ENCODE results near the gene ZNF585A. TPM values are rescaled to one million over a fixed set of nuclear protein-coding genes. Genes with fewer than 3 reads are reported as not detected.
A peak's percentile ranks its signal among the peaks of the same experiment; 100 is the strongest.
"Not testable (repeated sequence)": the region's sequence is repeated elsewhere in the genome, so short reads cannot be mapped to it uniquely, and the experiment has no call there.

ZNF585A gene
- total RNA-seq, 1 donor from 2014 or later = 10.2 TPM

DNA sequence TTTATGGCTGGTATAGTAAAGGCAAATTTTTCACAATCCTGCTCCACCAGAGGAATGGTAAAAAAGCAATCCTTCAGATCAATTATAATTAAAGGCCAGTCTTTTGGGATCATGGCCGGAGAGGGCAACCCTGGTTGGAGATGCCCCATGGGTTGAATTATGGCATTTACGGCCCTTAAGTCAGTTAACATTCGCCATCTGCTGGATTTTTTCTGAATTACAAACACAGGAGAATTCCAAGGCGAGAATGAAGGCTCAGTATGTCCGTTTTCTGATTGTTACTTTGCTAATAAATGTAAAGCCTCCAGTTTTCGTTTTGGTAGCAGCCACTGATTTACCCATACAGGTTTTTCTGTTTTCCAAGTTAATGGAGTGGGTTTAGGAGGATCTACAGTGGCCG is 60.7 kb downstream of the ZNF585A start:
- not testable (repeated sequence) for DNase-seq (ENCODE audit: low read depth, low spot score); H3K27ac Mint-ChIP-seq (ENCODE audit: unreplicated experiment); H3K4me1 Mint-ChIP-seq; H3K4me3 Mint-ChIP-seq; H3K27me3 Mint-ChIP-seq (ENCODE audit: low read depth)
- TF ChIP-seq, protein P1, sequence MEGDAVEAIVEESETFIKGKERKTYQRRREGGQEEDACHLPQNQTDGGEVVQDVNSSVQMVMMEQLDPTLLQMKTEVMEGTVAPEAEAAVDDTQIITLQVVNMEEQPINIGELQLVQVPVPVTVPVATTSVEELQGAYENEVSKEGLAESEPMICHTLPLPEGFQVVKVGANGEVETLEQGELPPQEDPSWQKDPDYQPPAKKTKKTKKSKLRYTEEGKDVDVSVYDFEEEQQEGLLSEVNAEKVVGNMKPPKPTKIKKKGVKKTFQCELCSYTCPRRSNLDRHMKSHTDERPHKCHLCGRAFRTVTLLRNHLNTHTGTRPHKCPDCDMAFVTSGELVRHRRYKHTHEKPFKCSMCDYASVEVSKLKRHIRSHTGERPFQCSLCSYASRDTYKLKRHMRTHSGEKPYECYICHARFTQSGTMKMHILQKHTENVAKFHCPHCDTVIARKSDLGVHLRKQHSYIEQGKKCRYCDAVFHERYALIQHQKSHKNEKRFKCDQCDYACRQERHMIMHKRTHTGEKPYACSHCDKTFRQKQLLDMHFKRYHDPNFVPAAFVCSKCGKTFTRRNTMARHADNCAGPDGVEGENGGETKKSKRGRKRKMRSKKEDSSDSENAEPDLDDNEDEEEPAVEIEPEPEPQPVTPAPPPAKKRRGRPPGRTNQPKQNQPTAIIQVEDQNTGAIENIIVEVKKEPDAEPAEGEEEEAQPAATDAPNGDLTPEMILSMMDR (conservative IDR thresholded peaks at IDR 0.05) = peak; percentile 32
- peaks cover 43% of the 10 kb centered on the region for H3K9me3 Mint-ChIP-seq
- peaks cover 95% of the 10 kb centered on the region for H3K36me3 Mint-ChIP-seq (ENCODE audit: low read depth)

DNA sequence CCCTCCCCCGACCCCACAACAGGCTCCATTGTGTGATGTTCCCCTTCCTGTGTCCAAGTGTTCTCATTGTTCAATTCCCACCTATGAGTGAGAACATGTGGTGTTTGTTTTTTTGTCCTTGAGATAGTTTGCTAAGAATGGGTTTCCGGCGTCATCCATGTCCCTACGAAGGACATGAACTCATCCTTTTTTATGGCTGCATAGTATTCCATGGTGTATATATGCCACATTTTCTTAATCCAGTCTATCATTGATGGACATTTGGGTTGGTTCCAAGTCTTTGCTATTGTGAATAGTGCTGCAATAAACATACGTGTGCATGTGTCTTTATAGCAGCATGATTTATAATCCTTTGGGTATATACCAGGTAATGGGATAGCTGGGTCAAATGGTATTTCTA is 68.4 kb downstream of the ZNF585A start:
- not testable (repeated sequence) for H3K27me3 Mint-ChIP-seq (ENCODE audit: low read depth); DNase-seq (ENCODE audit: low read depth, low spot score); H3K27ac Mint-ChIP-seq (ENCODE audit: unreplicated experiment); H3K4me1 Mint-ChIP-seq; H3K4me3 Mint-ChIP-seq
- Mint-ChIP-seq H3K9me3 (peaks cover 31% of the 10 kb centered on the region), H3K36me3 (ENCODE audit: low read depth) (peaks cover 89% of the 10 kb centered on the region)

DNA sequence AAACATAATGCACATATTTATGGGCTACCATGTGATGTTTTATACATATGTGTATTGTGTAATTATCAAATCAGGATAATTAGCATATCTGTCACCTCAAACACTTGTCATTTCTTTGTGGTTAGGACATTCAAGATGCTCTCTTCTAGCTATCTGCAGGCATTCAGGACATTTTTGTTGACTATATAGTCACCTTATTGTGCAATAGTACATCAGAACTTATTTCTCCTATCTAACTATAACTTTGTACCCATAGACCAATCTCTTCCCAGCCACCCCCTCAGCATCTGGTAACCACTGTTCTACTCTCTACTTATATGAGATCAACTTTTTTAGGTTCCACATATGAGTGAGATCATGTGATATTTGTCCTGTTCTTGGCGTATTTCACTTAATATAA is 73.9 kb downstream of the ZNF585A start:
- Mint-ChIP-seq H3K36me3 (ENCODE audit: low read depth) (peaks cover 85% of the 10 kb centered on the region), H3K4me1 (no peaks in the 10 kb centered on the region), H3K9me3 (peaks cover 34% of the 10 kb centered on the region), H3K27me3 (ENCODE audit: low read depth) (no peaks in the 10 kb centered on the region), H3K4me3 (no peak overlapping the region), H3K27ac (ENCODE audit: unreplicated experiment) (no peak overlapping the region)
- no peak for DNase-seq (ENCODE audit: low read depth, low spot score)
- TF ChIP-seq, protein P1 (conservative IDR thresholded peaks at IDR 0.05) = no peak

GRCh38 chr19:37095859-37096258 is 76.6 kb downstream of the ZNF585A start:
- peaks cover 37% of the 10 kb centered on the region for H3K9me3 Mint-ChIP-seq
- no peak for DNase-seq (ENCODE audit: low read depth, low spot score)
- no peak overlapping the region for H3K4me3 Mint-ChIP-seq
- H3K27ac Mint-ChIP-seq (ENCODE audit: unreplicated experiment) = no peak overlapping the region
- TF ChIP-seq, protein P1 (conservative IDR thresholded peaks at IDR 0.05) = no peak
- H3K27me3 Mint-ChIP-seq (ENCODE audit: low read depth) = no peaks in the 10 kb centered on the region
- peaks cover 84% of the 10 kb centered on the region for H3K36me3 Mint-ChIP-seq (ENCODE audit: low read depth)
- no peaks in the 10 kb centered on the region for H3K4me1 Mint-ChIP-seq

Other genes with a start within 250 kb of the ZNF585A start
- 12.2 and 14.2 TPM in 2 replicates for gene ZNF420, start 94.3 kb downstream of the ZNF585A start, total RNA-seq
- 6.6 and 8.1 TPM in 2 replicates for gene ZNF585B, start 37.8 kb upstream of the ZNF585A start, total RNA-seq
- gene ZNF383, start 45.5 kb upstream of the ZNF585A start, total RNA-seq = 9.0 and 9.8 TPM in 2 replicates
- 8.2 and 8.4 TPM in 2 replicates for gene ZNF527, start 198.4 kb upstream of the ZNF585A start, total RNA-seq